ENCODE results near the gene KIAA1191. TPM values are rescaled to one million over a fixed set of nuclear protein-coding genes. Genes with fewer than 3 reads are reported as not detected.

KIAA1191 gene
- total and polyA plus RNA-seq, 2 of the 4 experiments (the other 2 are of a cell fraction): 114 to 124 TPM

DNA sequence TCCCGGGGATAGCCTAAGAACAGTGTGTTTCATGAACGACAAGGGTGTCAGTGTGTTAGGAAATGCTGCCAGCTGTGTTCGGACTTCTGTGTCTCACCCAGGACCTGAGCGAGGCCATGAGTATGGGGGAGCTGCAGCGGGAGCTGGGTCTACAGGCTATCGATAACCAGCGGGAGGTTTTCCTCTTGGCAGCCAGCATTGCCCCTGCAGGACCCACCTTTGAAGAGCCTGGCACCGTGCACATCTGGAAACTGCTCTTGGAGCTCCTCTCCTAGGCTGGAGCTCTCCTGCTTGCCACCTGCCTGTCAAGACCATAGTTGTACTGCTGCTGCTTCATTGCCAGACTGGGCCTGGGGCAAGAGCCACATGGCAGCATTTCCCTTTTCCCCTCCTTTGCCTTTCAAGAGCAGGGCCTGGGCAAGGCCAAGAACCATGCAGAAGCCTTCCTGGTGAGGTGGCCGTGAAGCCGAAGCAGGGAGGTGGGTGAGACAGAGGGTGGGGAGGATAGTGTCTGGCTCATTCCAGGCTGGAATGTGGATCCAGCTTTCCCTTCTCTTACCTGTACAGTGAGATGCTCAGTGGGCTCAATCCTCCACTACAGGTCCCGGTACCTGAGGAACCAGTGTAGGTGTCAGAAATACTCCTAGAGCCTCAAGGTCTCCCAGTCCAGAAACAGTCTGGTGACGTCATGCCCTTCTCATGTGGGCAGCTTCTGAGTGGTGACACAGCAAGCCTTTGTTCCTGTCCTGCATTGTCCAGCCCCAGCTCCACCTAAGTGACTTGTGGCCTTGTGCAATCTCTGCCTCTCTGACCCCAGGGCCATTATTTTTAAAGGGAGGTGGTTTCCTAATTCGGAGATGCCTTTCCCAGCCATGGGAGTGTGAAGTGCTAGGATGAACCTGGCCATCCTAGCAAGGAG lies 10.3 kb upstream of the KIAA1191 start:
- Histone ChIP-seq H3K4me3 (ENCODE audit: insufficient read depth, low read depth, low read length) (no peak overlapping the region), H4K5ac (ENCODE audit: low read depth, low read length) (no peak overlapping the region), H4K8ac (ENCODE audit: low read depth in 2 of 2, low read length in 2 of 2) (no peak overlapping the region), H3K9ac (ENCODE audit: low read depth, low read length) (no peak overlapping the region), H2BK5ac (ENCODE audit: low read depth, low read length, poor library complexity, severe bottlenecking) (no peak overlapping the region), H3K23ac (ENCODE audit: low read depth, low read length) (no peak overlapping the region), H3K4ac (ENCODE audit: low read depth, low read length) (no peak overlapping the region), H3K4me2 (ENCODE audit: low read depth, low read length) (no peak overlapping the region), H3K27ac (ENCODE audit: insufficient read depth, low read length) (no peak overlapping the region), H2AK5ac (ENCODE audit: low read depth, low read length) (no peak overlapping the region), H4K91ac (ENCODE audit: insufficient read depth, low read depth, low read length) (no peak overlapping the region), H3K18ac (ENCODE audit: low read depth, low read length) (no peak overlapping the region), H3K36me3 (ENCODE audit: control insufficient read depth, insufficient read depth, low read length) (peaks cover 35% of the 10 kb centered on the region), H3K27me3 (ENCODE audit: control insufficient read depth, insufficient read depth, low read length) (no peaks in the 10 kb centered on the region), H3K79me1 (ENCODE audit: low read depth in 1 of 2, low read length in 2 of 2) (peaks cover 4 to 5% of the 10 kb centered on the region in 2 experiments), H4K20me1 (ENCODE audit: insufficient read depth, low read length) (no peaks in the 10 kb centered on the region), H3K56ac (ENCODE audit: extremely low read depth, insufficient read depth, low read length) (no peak overlapping the region), H3K9me1 (ENCODE audit: insufficient read depth, low read length) (no peaks in the 10 kb centered on the region; the same call in 1 of the 2 replicates), H3K14ac (replicated peaks; ENCODE audit: low read depth, low read length) (no peak overlapping the region), H3K4me1 (ENCODE audit: control insufficient read depth, insufficient read depth, low read length) (no peaks in the 10 kb centered on the region), H2AFZ (replicated peaks; ENCODE audit: low read length, poor library complexity) (no peak overlapping the region), H2AK9ac (replicated peaks; ENCODE audit: low read depth, low read length, poor library complexity) (no peak overlapping the region), H2BK120ac (ENCODE audit: low read depth, low read length) (no peak overlapping the region), H3K9me3 (ENCODE audit: control insufficient read depth, insufficient read depth, low read length) (no peaks in the 10 kb centered on the region), H2BK20ac (ENCODE audit: low read depth, low read length) (no peak overlapping the region), H2BK15ac (ENCODE audit: low read depth, low read length) (no peak overlapping the region)
- no TSS peak for BruUV-seq (replicated peaks)
- CTCF ChIA-PET: interaction anchor here (0.9 kb wide), 1 partner anchor 642 kb away, joined by 3 read pairs; no protein-coding TSS in a partner anchor
- ATAC-seq (ENCODE audit: low read depth) (no peak), DNase-seq (no peak)
- dilution Hi-C loops (cut with HindIII; ENCODE audit: low sequenced_read_pairs, unreplicated experiment) (no loop called here), in situ Hi-C loops (cut with MboI; ENCODE audit: low sequenced_read_pairs) (no loop called here), intact Hi-C loops (cut with micrococcal nuclease) (no loop called here)
- 96% methylated on average over 8 of the region's 13 CpGs; no CpG with 5 or more reads in 1 of the 2 experiments for WGBS, 2 experiments (ENCODE audit: extremely low coverage in 2 of 2, insufficient read length in 1 of 2)
- no peak for TF ChIP-seq CTCF (conservative IDR thresholded peaks at IDR 0.05; ENCODE audit: low read depth, low read length)
- no peak for TF ChIP-seq FOS (IDR thresholded peaks at IDR 0.05; ENCODE audit: low read depth, low read length)
- TF ChIP-seq CHD1 (IDR thresholded peaks at IDR 0.05; ENCODE audit: low read depth, low read length): no peak
- TF ChIP-seq SMC3 (IDR thresholded peaks at IDR 0.05; ENCODE audit: low read depth, low read length): no peak
- TF ChIP-seq MXI1 (IDR thresholded peaks at IDR 0.05; ENCODE audit: borderline replicate concordance, low read depth, low read length): no peak
- no peak for TF ChIP-seq RFX5 (IDR thresholded peaks at IDR 0.05; ENCODE audit: low read depth, low read length)
- no peak for TF ChIP-seq USF2 (IDR thresholded peaks at IDR 0.05; ENCODE audit: low read depth, low read length)
- TF ChIP-seq RCOR1 (IDR thresholded peaks at IDR 0.05; ENCODE audit: insufficient replicate concordance, low read length): no peak
- no peak for TF ChIP-seq BHLHE40 (IDR thresholded peaks at IDR 0.05; ENCODE audit: low read depth, low read length)
- no peak for TF ChIP-seq MAZ (IDR thresholded peaks at IDR 0.05; ENCODE audit: borderline replicate concordance, low read depth, low read length)
- no peak for TF ChIP-seq RAD21 (IDR thresholded peaks at IDR 0.05; ENCODE audit: low read length)
- TF ChIP-seq MAFK (IDR thresholded peaks at IDR 0.05; ENCODE audit: low read depth, low read length): no peak
- TF ChIP-seq CEBPB (IDR thresholded peaks at IDR 0.05; ENCODE audit: low read depth, low read length): no peak
- TF ChIP-seq POLR2A (IDR thresholded peaks at IDR 0.05; ENCODE audit: low read depth, low read length): no peak
- TF ChIP-seq, protein P1, sequence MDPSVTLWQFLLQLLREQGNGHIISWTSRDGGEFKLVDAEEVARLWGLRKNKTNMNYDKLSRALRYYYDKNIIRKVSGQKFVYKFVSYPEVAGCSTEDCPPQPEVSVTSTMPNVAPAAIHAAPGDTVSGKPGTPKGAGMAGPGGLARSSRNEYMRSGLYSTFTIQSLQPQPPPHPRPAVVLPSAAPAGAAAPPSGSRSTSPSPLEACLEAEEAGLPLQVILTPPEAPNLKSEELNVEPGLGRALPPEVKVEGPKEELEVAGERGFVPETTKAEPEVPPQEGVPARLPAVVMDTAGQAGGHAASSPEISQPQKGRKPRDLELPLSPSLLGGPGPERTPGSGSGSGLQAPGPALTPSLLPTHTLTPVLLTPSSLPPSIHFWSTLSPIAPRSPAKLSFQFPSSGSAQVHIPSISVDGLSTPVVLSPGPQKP (IDR thresholded peaks at IDR 0.05; ENCODE audit: borderline replicate concordance, low read depth, low read length): no peak
- POLR2A ChIA-PET (ENCODE audit: unreplicated experiment): no interaction called here

Data from IMR-90 (cell line).